Omental fat pad (tissue), 4 donors: Measurements from ENCODE around the gene MYL3. TPM values are rescaled to one million over a fixed set of nuclear protein-coding genes. Genes with fewer than 3 reads are reported as not detected.
A peak's percentile ranks its signal among the peaks of the same experiment; 100 is the strongest.
"Not testable (repeated sequence)": the region's sequence is repeated elsewhere in the genome, so short reads cannot be mapped to it uniquely, and the experiment has no call there.

ENCODE experiments used
- ATAC-seq: fragments of 150-250 bp; one replicate; pipeline ENCODE4 v1.9.1; 2016; ENCODE audit warnings: mild to moderate bottlenecking, moderate library complexity; ENCODE audit not compliant: low FRiP score
- DNase-seq: peaks from one replicate; pipeline ENCODE4 v3.0.0-alpha.2; 2019; ENCODE audit warnings: low spot score
- CTCF ChIP-seq, 3 donors: fragments of 450-650 bp; IDR thresholded peaks; one replicate each; pipeline ENCODE4 v1.5.1; 2016 to 2017; ENCODE audit warnings: antibody characterized with exemption in 3 of 3, mild to moderate bottlenecking in 3 of 3, moderate library complexity in 2 of 3
- total RNA-seq, 4 donors: library from RNA; depleted of rRNA; stranded (reverse); fragments of >200 nt; gene quantifications; one replicate each; pipeline ENCODE4 v1.1.0, GENCODE V29; 2016

MYL3 gene
- total RNA-seq, 4 donors from 2014 or later, result 3.9 to 11.7 (median 5.0) TPM

DNA sequence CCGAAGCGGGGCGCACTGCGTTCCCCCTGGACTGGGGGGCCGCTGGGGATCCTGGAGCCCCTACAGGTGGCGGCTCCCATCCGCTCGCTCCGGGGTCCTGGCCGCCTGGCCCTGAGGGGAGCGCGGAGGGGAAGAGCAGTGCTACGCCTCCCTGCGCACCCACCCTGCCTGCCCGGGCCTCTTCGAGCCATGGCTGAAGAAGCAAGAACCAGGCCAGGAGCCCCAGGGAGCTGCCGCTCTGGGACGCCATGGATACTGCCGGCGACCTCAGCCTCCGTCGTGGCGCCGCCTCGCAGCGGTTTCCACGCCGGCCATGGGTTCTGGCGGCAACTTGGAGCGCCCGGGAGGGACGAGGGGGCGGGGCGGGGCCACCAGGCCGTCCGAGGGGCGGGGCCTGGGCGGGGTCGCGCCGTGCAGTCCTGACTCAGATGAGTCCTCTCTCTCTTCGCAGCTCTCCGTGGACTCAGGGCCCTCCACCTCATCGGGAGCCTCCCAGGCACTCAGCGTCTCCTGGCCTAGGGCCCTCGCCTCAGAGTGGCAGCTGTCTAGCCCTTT lies 50.9 kb downstream of the MYL3 start:
- peak; percentile 96 for ATAC-seq
- no peak for TF ChIP-seq CTCF (IDR thresholded peaks at IDR 0.05)
- peak; percentile 41 for DNase-seq

GRCh38 chr3:46811615-46812236 lies 51.5 kb downstream of the MYL3 start:
- ATAC-seq (peak; percentile 14), DNase-seq (no peak)
- no peak for TF ChIP-seq CTCF (IDR thresholded peaks at IDR 0.05)

- not testable (repeated sequence) for DNase-seq, ATAC-seq
Measured at GRCh38 chr3:46808766-46809165, 54.5 kb downstream of the MYL3 start.

Other genes with a start within 250 kb of the MYL3 start
- gene ALS2CL, start 169.8 kb downstream of the MYL3 start, total RNA-seq, result 10 to 100 TPM in 1 of 4 donors, 1 to 10 TPM in 3; 3.7 to 30.6 (median 6.7) TPM
- gene TMIE, start 162.1 kb downstream of the MYL3 start, total RNA-seq, result under 1 TPM in 1 of 4 donors, not detected in 3; 0.79 TPM
- gene PRSS50, start 145.6 kb downstream of the MYL3 start, total RNA-seq, result under 1 TPM in 1 of 4 donors, not detected in 3; 0.32 TPM
- 10 to 100 TPM; 16.1 to 32.3 (median 17.9) TPM for gene PTH1R, start 14.3 kb upstream of the MYL3 start, total RNA-seq
- gene CCDC12, start 113.3 kb upstream of the MYL3 start, total RNA-seq, result 10 to 100 TPM; 30.8 to 61.5 (median 45.4) TPM
- 100 to 1,000 TPM in 1 of 4 donors, 10 to 100 TPM in 3; 17.4 to 113 (median 33.6) TPM for gene NBEAL2, start 116.2 kb upstream of the MYL3 start, total RNA-seq